Activated T-helper 2 cell treated with anti-CD3 and anti-CD28 coated beads, Interferon-gamma antibody, Interleukin-2, Interleukin-4, amounts not matched to agents 10 μg/mL and 5 μg/mL and 100 μg/mL, durations not matched to agents 14 hours and 24 hours and 36 hours (primary cell): ENCODE measurements around the gene CDKAL1. TPM values are rescaled to one million over a fixed set of nuclear protein-coding genes. Genes with fewer than 3 reads are reported as not detected.
A peak's percentile ranks its signal among the peaks of the same experiment; 100 is the strongest.

Source experiments
- DNase-seq: peaks from one replicate; pipeline ENCODE4 v3.0.0; 2021; ENCODE audit warnings: low spot score
- H3K27ac Mint-ChIP-seq: one replicate; pipeline ENCODE4 v1.8.0; 2021; ENCODE audit warnings: mixed read lengths
- H3K27me3 Mint-ChIP-seq: one replicate; pipeline ENCODE4 v1.8.0; 2021; ENCODE audit warnings: low read depth, mixed read lengths
- H3K36me3 Mint-ChIP-seq: one replicate; pipeline ENCODE4 v1.8.0; 2021; ENCODE audit warnings: low read depth, mixed read lengths
- H3K4me1 Mint-ChIP-seq: one replicate; pipeline ENCODE4 v1.8.0; 2021; ENCODE audit warnings: low read depth, mixed read lengths
- H3K4me3 Mint-ChIP-seq: one replicate; pipeline ENCODE4 v1.8.0; 2021; ENCODE audit warnings: low read depth, mild to moderate bottlenecking, moderate library complexity, mixed read lengths
- H3K9me3 Mint-ChIP-seq: one replicate; pipeline ENCODE4 v1.8.0; 2021; ENCODE audit warnings: mixed read lengths
- intact Hi-C: fragments of 100-400 bp; cut with micrococcal nuclease; formaldehyde crosslinking; loops from one replicate; pipeline ENCODE4 v1.15.1; 2023
- total RNA-seq: library from RNA; stranded (reverse); gene quantifications from 2 replicates; pipeline ENCODE4 v1.2.3, GENCODE V29; 2022

Gene CDKAL1
- total RNA-seq, 1 donor from 2014 or later = 31.2 TPM

DNA sequence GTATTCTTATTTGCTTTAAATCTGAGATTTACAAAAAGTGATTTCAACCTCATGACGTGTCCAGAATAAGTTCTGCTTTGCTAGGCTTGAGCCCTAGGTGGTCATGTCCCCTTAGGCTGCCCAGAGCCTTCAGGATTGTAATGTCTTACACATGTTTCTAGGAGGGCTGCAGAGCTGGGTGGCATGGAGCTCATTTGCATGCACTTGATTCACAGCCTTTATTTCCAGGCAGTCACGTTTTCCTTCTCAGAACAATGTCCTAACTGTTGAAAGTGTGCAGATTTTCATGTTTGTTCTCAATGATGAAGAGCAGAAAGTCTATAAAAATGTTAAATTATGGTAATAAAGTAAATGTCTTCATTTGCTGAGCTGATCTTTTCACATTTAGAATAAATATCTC lies 610.7 kb downstream of the CDKAL1 start:
- no peak overlapping the region for H3K4me3 Mint-ChIP-seq
- intact Hi-C loops = no loop called here
- H3K36me3 Mint-ChIP-seq = peaks cover 5% of the 10 kb centered on the region
- no peak for DNase-seq
- no peaks in the 10 kb centered on the region for H3K9me3 Mint-ChIP-seq
- H3K4me1 Mint-ChIP-seq = no peaks in the 10 kb centered on the region
- no peaks in the 10 kb centered on the region for H3K27me3 Mint-ChIP-seq
- H3K27ac Mint-ChIP-seq = no peak overlapping the region

DNA sequence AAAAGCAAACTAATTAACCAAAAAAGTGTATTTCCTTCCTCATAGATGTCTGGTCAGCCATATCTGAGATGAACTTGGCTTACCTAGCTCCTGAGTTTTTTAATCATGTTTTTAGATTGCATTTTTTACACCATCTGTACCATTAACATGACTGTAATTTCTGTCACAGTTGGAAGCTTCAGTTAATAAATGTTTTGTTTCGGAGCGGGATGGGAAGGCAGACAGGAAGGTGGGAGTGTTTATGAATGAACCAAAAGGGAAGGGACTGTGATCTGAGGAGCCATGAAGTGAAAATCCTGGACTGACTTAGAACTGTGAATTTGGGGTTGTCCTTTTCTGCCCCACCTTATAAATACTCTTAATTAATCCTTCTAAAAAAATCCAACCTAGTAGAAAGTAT lies 613.7 kb downstream of the CDKAL1 start:
- no peaks in the 10 kb centered on the region for H3K36me3 Mint-ChIP-seq
- no peak overlapping the region for H3K27ac Mint-ChIP-seq
- DNase-seq = no peak
- no peaks in the 10 kb centered on the region for H3K9me3 Mint-ChIP-seq
- intact Hi-C loops = no loop called here
- H3K27me3 Mint-ChIP-seq = no peaks in the 10 kb centered on the region
- H3K4me3 Mint-ChIP-seq = no peak overlapping the region
- H3K4me1 Mint-ChIP-seq = no peaks in the 10 kb centered on the region

DNA sequence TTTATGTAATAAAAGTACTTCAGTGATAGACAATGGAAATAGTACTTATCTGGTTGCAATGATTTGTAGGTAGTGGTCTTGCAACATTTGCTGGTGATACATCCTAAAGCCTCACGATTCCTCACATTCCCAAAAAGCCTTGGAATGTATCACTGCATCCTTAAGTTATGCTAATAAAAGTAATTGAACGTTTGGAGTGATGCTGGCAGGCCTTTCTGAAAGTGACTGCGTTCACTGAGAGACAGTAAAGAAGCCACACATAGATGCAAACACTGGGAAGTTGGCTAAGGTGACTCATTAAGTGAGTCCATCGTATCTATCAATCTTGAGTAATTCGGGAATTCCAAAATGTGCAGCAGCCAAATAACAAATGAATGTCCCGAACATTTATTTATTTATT lies 615.2 kb downstream of the CDKAL1 start:
- Mint-ChIP-seq H3K27ac (no peak overlapping the region), H3K36me3 (no peaks in the 10 kb centered on the region), H3K4me1 (no peaks in the 10 kb centered on the region), H3K27me3 (no peaks in the 10 kb centered on the region), H3K4me3 (no peak overlapping the region), H3K9me3 (no peaks in the 10 kb centered on the region)
- intact Hi-C loops = no loop called here
- DNase-seq = no peak

DNA sequence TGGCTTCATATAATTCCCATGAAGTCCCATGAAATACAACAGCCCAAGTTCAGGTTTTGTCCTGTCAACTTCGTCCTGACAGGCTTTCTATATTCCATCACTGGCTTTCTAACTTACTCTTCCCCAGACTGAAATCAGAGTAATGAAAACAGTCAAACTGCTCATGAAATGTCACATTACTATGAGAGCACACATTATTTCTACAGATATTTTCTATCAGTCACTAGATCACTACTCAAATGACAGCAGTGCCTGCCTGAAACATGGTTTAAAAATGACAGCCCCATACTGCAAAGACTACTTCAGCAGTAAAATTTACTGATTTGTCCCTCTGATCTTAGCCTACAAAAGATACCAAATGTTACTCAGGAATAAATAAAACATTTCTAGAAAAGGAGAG lies 616.4 kb downstream of the CDKAL1 start:
- no peaks in the 10 kb centered on the region for H3K36me3 Mint-ChIP-seq
- no peaks in the 10 kb centered on the region for H3K4me1 Mint-ChIP-seq
- no peaks in the 10 kb centered on the region for H3K27me3 Mint-ChIP-seq
- intact Hi-C loops = no loop called here
- no peak for DNase-seq
- H3K4me3 Mint-ChIP-seq = no peak overlapping the region
- no peaks in the 10 kb centered on the region for H3K9me3 Mint-ChIP-seq
- no peak overlapping the region for H3K27ac Mint-ChIP-seq

DNA sequence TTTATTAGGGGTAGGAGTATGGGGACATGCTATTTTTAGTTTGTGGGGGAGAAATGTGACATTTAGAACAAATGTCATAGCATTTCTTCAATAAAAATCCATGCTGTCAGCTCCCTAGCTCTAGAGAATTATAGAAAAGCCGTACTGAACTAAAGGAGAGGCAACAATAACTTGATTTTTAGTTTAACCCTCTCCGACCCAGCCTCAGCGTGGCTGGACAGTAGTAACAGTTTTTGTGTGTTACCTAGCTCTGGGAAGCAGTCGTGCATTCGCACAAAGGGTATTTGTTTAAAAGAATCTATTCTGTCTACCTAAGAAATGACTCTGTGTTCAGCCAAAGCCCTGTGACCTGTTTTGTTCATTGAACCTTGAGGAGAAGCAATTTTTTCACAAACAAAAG lies 616.9 kb downstream of the CDKAL1 start:
- H3K27me3 Mint-ChIP-seq = no peaks in the 10 kb centered on the region
- H3K36me3 Mint-ChIP-seq = no peaks in the 10 kb centered on the region
- no peak for DNase-seq
- no peaks in the 10 kb centered on the region for H3K4me1 Mint-ChIP-seq
- no peak overlapping the region for H3K27ac Mint-ChIP-seq
- intact Hi-C loops = no loop called here
- no peaks in the 10 kb centered on the region for H3K9me3 Mint-ChIP-seq
- H3K4me3 Mint-ChIP-seq = no peak overlapping the region

DNA sequence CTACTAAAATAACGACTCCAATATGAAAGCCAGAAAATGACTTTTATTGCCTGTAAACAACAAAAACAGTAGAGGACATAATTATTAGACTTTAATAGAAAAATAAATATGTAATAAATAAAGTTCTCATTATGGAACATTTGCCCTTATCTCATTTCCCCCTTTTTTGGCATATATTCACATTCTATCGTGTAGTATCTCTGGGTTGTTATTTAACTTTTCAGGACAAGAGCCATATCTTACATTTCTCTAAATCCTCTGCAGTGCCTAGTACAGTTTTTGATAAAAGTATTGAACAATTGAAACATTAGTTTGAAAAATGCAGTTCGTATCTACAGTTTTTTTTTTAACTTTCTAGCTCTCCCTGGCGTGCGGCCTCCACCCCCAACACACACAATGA lies 617.3 kb downstream of the CDKAL1 start:
- no peaks in the 10 kb centered on the region for H3K9me3 Mint-ChIP-seq
- no peaks in the 10 kb centered on the region for H3K4me1 Mint-ChIP-seq
- no peaks in the 10 kb centered on the region for H3K36me3 Mint-ChIP-seq
- intact Hi-C loops = no loop called here
- no peaks in the 10 kb centered on the region for H3K27me3 Mint-ChIP-seq
- H3K27ac Mint-ChIP-seq = no peak overlapping the region
- no peak overlapping the region for H3K4me3 Mint-ChIP-seq
- no peak for DNase-seq

DNA sequence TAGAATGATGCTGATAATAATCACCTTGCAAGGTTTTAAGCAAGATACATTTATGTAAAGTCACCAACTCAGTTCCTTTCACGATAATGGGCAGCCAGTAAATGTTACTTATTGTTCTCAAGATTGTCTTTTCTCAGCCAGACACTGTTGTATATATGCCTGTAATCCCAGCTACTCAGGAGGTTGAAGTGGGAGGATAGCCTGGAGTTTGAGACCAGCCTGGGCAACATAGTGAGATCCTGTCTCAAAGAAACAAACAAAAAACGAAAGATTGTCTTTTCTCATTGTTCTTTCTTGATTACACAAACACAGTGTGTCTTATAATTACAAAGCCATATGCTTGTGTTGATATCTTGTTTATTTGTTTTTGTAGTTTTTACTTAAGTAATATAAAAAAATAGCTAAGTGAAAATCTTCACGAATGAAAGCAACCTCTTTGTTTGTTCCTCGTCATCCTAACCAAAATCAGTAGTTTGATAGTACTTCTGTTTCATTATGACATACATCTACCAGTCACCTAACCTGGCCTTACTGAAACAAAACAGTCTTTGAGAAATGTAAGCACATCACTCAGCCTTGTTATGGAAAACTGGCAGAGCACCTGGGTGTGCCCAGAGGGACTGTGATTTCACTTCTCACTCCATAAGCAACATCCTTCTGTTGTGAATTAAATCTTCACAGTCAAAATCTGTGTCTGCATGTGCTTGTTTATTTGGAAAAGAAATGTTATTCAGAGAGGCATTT lies 623.1 kb downstream of the CDKAL1 start:
- intact Hi-C loops = no loop called here
- Mint-ChIP-seq H3K4me1 (peaks cover 21% of the 10 kb centered on the region), H3K27ac (no peak overlapping the region), H3K9me3 (no peaks in the 10 kb centered on the region), H3K36me3 (no peaks in the 10 kb centered on the region), H3K27me3 (no peaks in the 10 kb centered on the region), H3K4me3 (no peak overlapping the region)
- no peak for DNase-seq

DNA sequence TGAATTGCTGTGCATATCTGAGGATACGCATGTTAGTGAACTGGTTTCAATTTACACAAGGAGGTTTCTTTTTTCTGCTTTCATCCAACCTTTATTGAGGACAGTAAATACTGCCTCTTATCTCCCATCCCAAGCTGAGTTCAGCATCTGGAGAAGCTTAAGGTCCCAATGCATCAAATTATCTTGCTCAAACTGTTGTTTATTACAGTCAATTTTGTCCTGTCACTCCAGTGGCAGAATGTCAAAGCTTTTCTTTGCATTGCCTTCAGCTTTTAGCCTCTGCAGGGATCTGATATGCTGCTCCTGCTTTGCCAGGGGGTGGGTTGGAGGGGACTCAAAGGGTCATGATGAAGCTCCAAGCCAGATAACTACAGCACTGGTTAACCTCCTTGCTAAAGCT lies 623.9 kb downstream of the CDKAL1 start:
- no peaks in the 10 kb centered on the region for H3K36me3 Mint-ChIP-seq
- intact Hi-C loops = no loop called here
- no peaks in the 10 kb centered on the region for H3K9me3 Mint-ChIP-seq
- DNase-seq = no peak
- H3K4me1 Mint-ChIP-seq = peaks cover 28% of the 10 kb centered on the region
- H3K27ac Mint-ChIP-seq = no peak overlapping the region
- H3K27me3 Mint-ChIP-seq = no peaks in the 10 kb centered on the region
- H3K4me3 Mint-ChIP-seq = no peak overlapping the region

DNA sequence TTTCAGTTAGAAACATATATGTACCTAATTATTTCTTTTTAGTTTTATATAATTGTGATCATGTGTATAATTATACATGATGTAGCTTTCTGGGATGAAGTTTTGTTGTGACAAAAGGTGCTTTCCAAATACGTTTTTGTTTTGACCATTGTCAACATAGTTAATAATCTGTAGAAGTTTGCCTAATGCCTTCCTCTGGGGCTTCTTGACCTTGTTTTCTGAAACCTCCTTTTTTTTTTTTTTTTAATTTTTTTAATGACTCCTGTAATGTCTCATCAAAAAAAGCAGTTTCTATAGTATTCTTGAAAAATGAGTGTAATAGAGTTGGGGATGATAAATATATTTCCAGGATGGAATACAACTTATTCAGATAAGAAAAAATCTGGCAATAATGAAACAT lies 624.6 kb downstream of the CDKAL1 start:
- no peak for DNase-seq
- Mint-ChIP-seq H3K36me3 (no peaks in the 10 kb centered on the region), H3K27ac (no peak overlapping the region), H3K9me3 (no peaks in the 10 kb centered on the region), H3K4me1 (peaks cover 35% of the 10 kb centered on the region), H3K4me3 (no peak overlapping the region), H3K27me3 (no peaks in the 10 kb centered on the region)
- intact Hi-C loops = no loop called here

DNA sequence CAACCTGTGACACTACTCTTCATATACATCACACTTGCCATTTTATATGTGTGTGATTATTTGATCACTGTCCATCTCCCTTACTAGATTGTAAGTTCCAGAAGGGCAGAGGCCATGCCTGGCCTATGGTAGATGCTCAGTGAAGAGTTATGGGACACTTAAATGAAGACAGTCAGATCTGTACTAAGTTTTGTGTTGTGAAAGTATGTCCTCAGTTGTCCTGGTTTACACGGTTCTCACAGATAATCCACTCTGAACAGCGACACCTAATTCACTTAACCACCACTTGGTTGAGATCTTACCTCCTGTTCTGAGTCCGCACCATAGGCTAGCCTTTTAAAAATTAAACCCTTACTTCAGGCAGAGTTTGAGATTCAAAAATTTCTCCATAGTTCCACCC lies 625.2 kb downstream of the CDKAL1 start:
- no peak overlapping the region for H3K27ac Mint-ChIP-seq
- peaks cover 40% of the 10 kb centered on the region for H3K4me1 Mint-ChIP-seq
- no peaks in the 10 kb centered on the region for H3K27me3 Mint-ChIP-seq
- no peak overlapping the region for H3K4me3 Mint-ChIP-seq
- intact Hi-C loops = no loop called here
- no peak for DNase-seq
- H3K9me3 Mint-ChIP-seq = no peaks in the 10 kb centered on the region
- H3K36me3 Mint-ChIP-seq = no peaks in the 10 kb centered on the region

DNA sequence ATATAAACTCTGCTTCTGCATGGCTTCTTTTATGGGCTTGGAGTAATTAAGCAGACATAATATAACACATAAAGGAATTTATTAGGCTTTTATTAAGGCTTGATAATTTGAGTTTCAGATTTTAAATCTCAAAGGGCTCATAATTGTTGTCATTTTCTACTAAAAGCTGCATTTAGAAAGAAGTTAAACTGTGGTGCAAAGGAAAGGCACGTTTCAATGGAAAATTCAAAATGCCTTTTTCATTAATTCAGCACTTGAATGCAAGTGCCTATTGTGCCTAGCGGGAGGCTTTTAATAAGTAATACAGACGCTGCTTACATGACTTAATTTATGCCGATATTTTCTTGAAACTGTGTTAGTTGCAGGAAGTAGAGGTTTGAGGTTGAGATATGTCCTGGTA lies 627.5 kb downstream of the CDKAL1 start:
- intact Hi-C loops = loop anchor here (2.0 to 10.0 kb wide), 4 partner anchors 19 to 617 kb away; no protein-coding TSS in a partner anchor

DNA sequence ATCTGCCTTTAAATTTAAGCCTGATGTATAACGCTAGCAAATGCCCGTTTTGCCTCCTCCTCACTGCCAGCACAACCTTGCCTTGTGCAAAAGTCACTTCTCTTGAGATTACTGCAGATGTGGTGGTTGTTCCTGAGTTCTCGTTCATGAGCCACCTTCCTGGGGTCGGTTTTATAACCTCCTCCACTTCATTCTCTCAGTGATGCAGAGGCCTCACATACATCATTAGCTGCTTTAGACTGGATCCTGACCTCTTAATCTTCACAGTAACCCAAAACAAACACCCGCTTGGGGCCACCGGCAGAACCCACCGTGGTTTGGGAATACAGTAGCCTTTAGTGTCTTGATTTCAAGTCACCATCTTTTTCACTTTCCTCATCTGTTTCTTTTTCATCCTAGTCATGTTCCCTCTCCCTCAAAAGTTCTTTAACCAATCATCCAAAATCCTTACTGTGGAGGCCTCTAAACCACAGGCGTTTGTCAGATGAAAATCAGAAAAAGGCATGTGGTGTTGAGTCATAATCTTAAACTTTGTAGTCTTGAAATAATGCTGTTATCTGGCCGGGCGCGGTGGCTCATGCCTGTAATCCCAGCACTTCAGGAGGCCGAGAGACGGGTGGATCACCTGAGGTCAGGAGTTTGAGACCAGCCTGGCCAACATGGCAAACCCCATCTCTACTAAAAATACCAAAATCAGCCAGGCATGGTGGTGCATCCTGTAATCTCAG lies 629.0 kb downstream of the CDKAL1 start:
- H3K9me3 Mint-ChIP-seq = no peaks in the 10 kb centered on the region
- no peaks in the 10 kb centered on the region for H3K27me3 Mint-ChIP-seq
- peaks cover 34% of the 10 kb centered on the region for H3K4me1 Mint-ChIP-seq
- H3K36me3 Mint-ChIP-seq = no peaks in the 10 kb centered on the region
- H3K27ac Mint-ChIP-seq = peak overlapping the region; percentile 61
- intact Hi-C loops = loop anchor here (2.0 to 10.0 kb wide), 4 partner anchors 18 to 618 kb away; no protein-coding TSS in a partner anchor
- no peak for DNase-seq
- no peak overlapping the region for H3K4me3 Mint-ChIP-seq

More for the DNA sequence above, 627.5 kb downstream of the CDKAL1 start:
- DNase-seq = no peak
- Mint-ChIP-seq H3K9me3 (no peaks in the 10 kb centered on the region), H3K4me3 (no peak overlapping the region), H3K27me3 (no peaks in the 10 kb centered on the region), H3K4me1 (peaks cover 47% of the 10 kb centered on the region), H3K36me3 (no peaks in the 10 kb centered on the region), H3K27ac (no peak overlapping the region)

DNA sequence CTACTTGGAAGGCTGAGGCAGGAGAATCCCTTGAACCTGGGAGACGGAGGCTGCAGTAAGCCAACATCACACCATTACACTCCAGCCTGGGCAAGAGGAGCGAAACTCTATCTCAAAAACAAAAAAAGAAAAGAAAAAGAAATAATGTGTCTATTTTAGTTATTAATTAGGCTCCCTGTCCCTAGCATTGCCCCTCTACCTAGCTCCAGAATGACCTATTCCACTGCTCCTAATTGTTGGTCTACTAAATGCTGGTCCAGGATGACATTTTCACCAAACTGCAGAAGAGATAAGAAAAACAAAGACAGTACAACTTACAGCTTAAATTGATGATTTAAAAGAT lies 629.6 kb downstream of the CDKAL1 start:
- intact Hi-C loops = loop anchor here (2.0 to 10.0 kb wide), 4 partner anchors 17 to 619 kb away; no protein-coding TSS in a partner anchor
- H3K27me3 Mint-ChIP-seq = no peaks in the 10 kb centered on the region
- H3K27ac Mint-ChIP-seq = no peak overlapping the region
- no peak for DNase-seq
- H3K9me3 Mint-ChIP-seq = no peaks in the 10 kb centered on the region
- H3K4me1 Mint-ChIP-seq = peaks cover 34% of the 10 kb centered on the region
- H3K4me3 Mint-ChIP-seq = no peak overlapping the region
- no peaks in the 10 kb centered on the region for H3K36me3 Mint-ChIP-seq
